ENCODE results near the gene NFIC. TPM values are rescaled to one million over a fixed set of nuclear protein-coding genes. Genes with fewer than 3 reads are reported as not detected.
A peak's percentile ranks its signal among the peaks of the same experiment; 100 is the strongest.

NFIC gene
- total and polyA plus RNA-seq, 10 of the 15 experiments (the other 5 are each of a cell fraction or from before 2014, with no cell fraction given) = 0.71 to 53.5 (median 10.2) TPM

- TF ChIP-seq E4F1 (IDR thresholded peaks at IDR 0.05; ENCODE audit: borderline replicate concordance, partially characterized antibody) (no peak), SMARCA5 (IDR thresholded peaks at IDR 0.05) (peak; percentile 55; the same call in 1 of the 2 replicates), CBX5 (IDR thresholded peaks at IDR 0.05; ENCODE audit: low read depth) (no peak), EED (IDR thresholded peaks at IDR 0.05; ENCODE audit: low read depth) (no peak), ATF7 (IDR thresholded peaks at IDR 0.05; ENCODE audit: low read depth) (no peak), ZNF687 (IDR thresholded peaks at IDR 0.05) (no peak), PML (IDR thresholded peaks at IDR 0.05; ENCODE audit: low read length) (no peak), HDAC6 (IDR thresholded peaks at IDR 0.05; ENCODE audit: unreplicated experiment) (peak; percentile 21), USF1 (IDR thresholded peaks at IDR 0.05; ENCODE audit: borderline replicate concordance, extremely low read length, insufficient read depth, low read depth, low read length) (no peak), MTA2 (IDR thresholded peaks at IDR 0.05; ENCODE audit: low read depth) (no peak), PKNOX1 (IDR thresholded peaks at IDR 0.05) (no peak), YBX1 (IDR thresholded peaks at IDR 0.05) (no peak), JUNB (IDR thresholded peaks at IDR 0.05) (no peak), HSF1 (IDR thresholded peaks at IDR 0.05; ENCODE audit: low read depth, low read length) (no peak), TCF7 (IDR thresholded peaks at IDR 0.05; ENCODE audit: borderline replicate concordance) (no peak), ZSCAN29 (IDR thresholded peaks at IDR 0.05) (no peak), ZZZ3 (IDR thresholded peaks at IDR 0.05; ENCODE audit: control insufficient read depth, insufficient read length, low read depth) (no peak), NFYA (IDR thresholded peaks at IDR 0.05; ENCODE audit: borderline replicate concordance, low read depth, low read length) (no peak), SP1 (IDR thresholded peaks at IDR 0.05; ENCODE audit: low read depth, low read length) (no peak)
These were observed 7.1 kb upstream of the NFIC start (continued) for GRCh38 chr19:3359015-3359918.
